ENCODE results near the gene SLC25A47.

GRCh38 chr14:100332071-100332639 lies 9.0 kb downstream of the SLC25A47 start:
- no peak for TF ChIP-seq CTCF (IDR thresholded peaks at IDR 0.05)
- no peak for TF ChIP-seq POLR2AphosphoS5 (IDR thresholded peaks at IDR 0.05)
- no peak for TF ChIP-seq EP300 (IDR thresholded peaks at IDR 0.05)

Data from stomach (tissue), 4 donors.